Mesenteric fat pad (tissue), 1 donor: ENCODE measurements around the gene C9orf50. TPM values are rescaled to one million over a fixed set of nuclear protein-coding genes. Genes with fewer than 3 reads are reported as not detected.

Source experiments
- DNase-seq: peaks from one replicate; pipeline ENCODE4 v3.0.0-alpha.2; 2020; ENCODE audit warnings: low spot score
- total RNA-seq: library from RNA; stranded (reverse); fragmentation: NEBNext Ultra II Directional; extraction: Animal tissue kit (Norgen Biotek cat#: 25700); gene quantifications from one replicate; pipeline ENCODE4 v1.2.1, GENCODE V29; 2021
- donor health status: DM: yes; HTN: yes; CAD: no.

C9orf50 gene
- total RNA-seq, 1 donor from 2014 or later = not detected

- no peak for DNase-seq
These were observed 49.4 kb downstream of the C9orf50 start for GRCh38 chr9:129571298-129572051.

- no peak for DNase-seq
These were observed 50.2 kb downstream of the C9orf50 start for GRCh38 chr9:129570450-129571297.

GRCh38 chr9:129569502-129570449, 51.1 kb downstream of the C9orf50 start:
- no peak for DNase-seq

- DNase-seq = no peak
These were observed 52.1 kb downstream of the C9orf50 start for GRCh38 chr9:129568560-129569501.

- DNase-seq = no peak
These were observed 52.9 kb downstream of the C9orf50 start for GRCh38 chr9:129567842-129568559.

- DNase-seq = no peak
These were observed 53.6 kb downstream of the C9orf50 start for GRCh38 chr9:129567329-129567728.

- DNase-seq = no peak
These were observed 54.2 kb downstream of the C9orf50 start for GRCh38 chr9:129566563-129567266.

- DNase-seq = no peak
These were observed 58.0 kb downstream of the C9orf50 start for GRCh38 chr9:129562917-129563316.

- no peak for DNase-seq
These were observed 58.4 kb downstream of the C9orf50 start for GRCh38 chr9:129562514-129562913.

Other genes with a start within 250 kb of the C9orf50 start
- 24.6 TPM for gene NTMT1, start 5.1 kb upstream of the C9orf50 start, total RNA-seq
- 14.6 TPM for gene ASB6, start 21.1 kb upstream of the C9orf50 start, total RNA-seq
- gene PRRX2, start 44.5 kb upstream of the C9orf50 start, total RNA-seq = 8.5 TPM
- gene PTGES, start 131.9 kb upstream of the C9orf50 start, total RNA-seq = 14.1 TPM
- 16.7 TPM for gene TOR1B, start 182.1 kb upstream of the C9orf50 start, total RNA-seq
- 33.9 TPM for gene TOR1A, start 203.0 kb upstream of the C9orf50 start, total RNA-seq
- gene C9orf78, start 214.2 kb upstream of the C9orf50 start, total RNA-seq = 30.1 TPM
- 16.8 TPM for gene USP20, start 214.4 kb upstream of the C9orf50 start, total RNA-seq